HEK293T (cell line): Measurements from ENCODE around the gene CYS1.

ENCODE experiments used
- CTCF ChIA-PET: fragments of 350-600 bp; formaldehyde crosslinking; extraction: SDS; loops from one replicate; lab custom pipeline; 2021; ENCODE audit warnings: antibody characterized with exemption, inconsistent platforms; lab: Yijun Ruan, JAX
- POLR2A ChIA-PET: fragments of 350-600 bp; formaldehyde crosslinking; extraction: SDS; loops from one replicate; lab custom pipeline; 2020; ENCODE audit warnings: antibody characterized with exemption, inconsistent platforms; lab: Yijun Ruan, JAX
- DNase-seq: peaks from one replicate; pipeline ENCODE4 v3.0.0; 2012; ENCODE audit warnings: mixed read lengths; ENCODE audit errors: extremely low spot score
- ARNT ChIP-seq: fragments of 450-650 bp; IDR thresholded peaks from 2 replicates; pipeline ENCODE4 v1.6.1; 2017; ENCODE audit warnings: mild to moderate bottlenecking
- BHLHE40 ChIP-seq: fragments of 450-650 bp; IDR thresholded peaks from 2 replicates; pipeline ENCODE4 v1.6.1; 2016; ENCODE audit warnings: mild to moderate bottlenecking, moderate library complexity, borderline replicate concordance
- CTBP1 ChIP-seq: fragments of 450-650 bp; IDR thresholded peaks from 2 replicates; pipeline ENCODE4 v1.6.1; 2016; ENCODE audit warnings: borderline replicate concordance
- ELF4 ChIP-seq: fragments of 450-650 bp; IDR thresholded peaks from 2 replicates; pipeline ENCODE4 v1.6.1; 2017; ENCODE audit warnings: antibody characterized with exemption
- FOXA1 ChIP-seq: fragments of 450-650 bp; IDR thresholded peaks from 2 replicates; pipeline ENCODE4 v1.6.1; 2016; ENCODE audit warnings: mild to moderate bottlenecking
- FOXK2 ChIP-seq: fragments of 450-650 bp; IDR thresholded peaks from 2 replicates; pipeline ENCODE4 v1.6.1; 2016; ENCODE audit warnings: mild to moderate bottlenecking
- FOXM1 ChIP-seq: fragments of 450-650 bp; IDR thresholded peaks from 2 replicates; pipeline ENCODE4 v1.6.1; 2017; ENCODE audit warnings: mild to moderate bottlenecking, borderline replicate concordance
- HDGF ChIP-seq: fragments of 450-650 bp; IDR thresholded peaks from 2 replicates; pipeline ENCODE4 v1.6.1; 2017; ENCODE audit warnings: antibody characterized with exemption, borderline replicate concordance
- L3MBTL2 ChIP-seq: fragments of 450-650 bp; conservative IDR thresholded peaks from 2 replicates; pipeline ENCODE4 v1.6.1; 2016; ENCODE audit warnings: mild to moderate bottlenecking
- LEF1 ChIP-seq: fragments of 450-650 bp; IDR thresholded peaks from 2 replicates; pipeline ENCODE4 v1.6.1; 2017; ENCODE audit warnings: mild to moderate bottlenecking, borderline replicate concordance
- NFRKB ChIP-seq: fragments of 450-650 bp; IDR thresholded peaks from 2 replicates; pipeline ENCODE4 v1.6.1; 2016; ENCODE audit warnings: mild to moderate bottlenecking, moderate library complexity
- PKNOX1 ChIP-seq: fragments of 450-650 bp; IDR thresholded peaks from 2 replicates; pipeline ENCODE4 v1.6.1; 2016
- SP1 ChIP-seq: fragments of 450-650 bp; IDR thresholded peaks from 2 replicates; pipeline ENCODE4 v1.6.1; 2017
- SUZ12 ChIP-seq: fragments of 450-650 bp; IDR thresholded peaks from 2 replicates; pipeline ENCODE4 v1.6.1; 2016; ENCODE audit warnings: mild to moderate bottlenecking
- TARDBP ChIP-seq: fragments of 450-650 bp; IDR thresholded peaks from 2 replicates; pipeline ENCODE4 v1.6.1; 2016
- ZNF384 ChIP-seq: fragments of 450-650 bp; IDR thresholded peaks from 2 replicates; pipeline ENCODE4 v1.6.1; 2016

Gene CYS1

GRCh38 chr2:10084223-10084865 is 4.1 kb upstream of the CYS1 start:
- ChIA-PET POLR2A (interaction anchor here (1.3 kb wide), 1 partner anchor 12 kb away, joined by 3 read pairs; no protein-coding TSS in a partner anchor), CTCF (interaction anchor here (1.9 kb wide), 1 partner anchor 13 kb away, joined by 15 read pairs; no protein-coding TSS in a partner anchor)
- no peak for DNase-seq
- TF ChIP-seq SP1: no peak
- no peak for TF ChIP-seq FOXA1
- TF ChIP-seq TARDBP: no peak
- no peak for TF ChIP-seq FOXM1
- no peak for TF ChIP-seq BHLHE40
- no peak for TF ChIP-seq NFRKB
- TF ChIP-seq LEF1: no peak
- TF ChIP-seq ELF4: no peak
- TF ChIP-seq SUZ12: no peak
- no peak for TF ChIP-seq CTBP1
- TF ChIP-seq HDGF: no peak
- no peak for TF ChIP-seq FOXK2
- no peak for TF ChIP-seq ZNF384
- no peak for TF ChIP-seq L3MBTL2
- TF ChIP-seq PKNOX1: no peak
- no peak for TF ChIP-seq ARNT

GRCh38 chr2:10083692-10084211 is 3.5 kb upstream of the CYS1 start:
- TF ChIP-seq PKNOX1 (no peak), FOXM1 (no peak), CTBP1 (no peak), ZNF384 (no peak), LEF1 (no peak), ARNT (no peak), NFRKB (no peak), SUZ12 (no peak), FOXA1 (no peak), TARDBP (no peak), ELF4 (no peak), BHLHE40 (no peak), HDGF (no peak), SP1 (no peak), FOXK2 (no peak), L3MBTL2 (no peak)
- DNase-seq: no peak
- CTCF ChIA-PET: interaction anchor here (1.3 to 1.8 kb wide), 2 partner anchors 11 to 14 kb away, joined by 6 to 7 read pairs; no protein-coding TSS in a partner anchor
- POLR2A ChIA-PET: no interaction called here

GRCh38 chr2:10083046-10083445 is 2.8 kb upstream of the CYS1 start:
- TF ChIP-seq BHLHE40: no peak
- TF ChIP-seq HDGF: no peak
- TF ChIP-seq ARNT: no peak
- TF ChIP-seq PKNOX1: no peak
- TF ChIP-seq SP1: no peak
- TF ChIP-seq FOXK2: no peak
- no peak for TF ChIP-seq ELF4
- TF ChIP-seq LEF1: no peak
- no peak for TF ChIP-seq CTBP1
- TF ChIP-seq ZNF384: no peak
- no peak for TF ChIP-seq L3MBTL2
- TF ChIP-seq NFRKB: no peak
- TF ChIP-seq TARDBP: no peak
- TF ChIP-seq FOXA1: no peak
- no peak for TF ChIP-seq SUZ12
- ChIA-PET CTCF (interaction anchor here (0.6 to 1.8 kb wide), 4 partner anchors 10 to 255 kb away, joined by 3 to 7 read pairs (median 4); no protein-coding TSS in a partner anchor), POLR2A (interaction anchor here (1.2 kb wide), 1 partner anchor 35 kb away, joined by 3 read pairs; no protein-coding TSS in a partner anchor)
- DNase-seq: no peak

GRCh38 chr2:10080536-10081304 is 509 bp upstream of the CYS1 start:
- CTCF ChIA-PET: interaction anchor here (0.6 kb wide), 1 partner anchor 354 kb away, joined by 3 read pairs; no protein-coding TSS in a partner anchor
- DNase-seq: no peak
- TF ChIP-seq FOXM1: no peak
- no peak for TF ChIP-seq ARNT
- TF ChIP-seq LEF1: no peak
- TF ChIP-seq SUZ12: no peak
- no peak for TF ChIP-seq HDGF
- TF ChIP-seq CTBP1: no peak
- TF ChIP-seq PKNOX1: no peak
- no peak for TF ChIP-seq NFRKB
- no peak for TF ChIP-seq FOXK2
- no peak for TF ChIP-seq ELF4
- no peak for TF ChIP-seq L3MBTL2
- no peak for TF ChIP-seq FOXA1
- no peak for TF ChIP-seq ZNF384
- POLR2A ChIA-PET: no interaction called here
